Erythroblast (primary cell): ENCODE data around the gene DSC1.

Source experiments
- GATA1 ChIP-seq: IDR thresholded peaks from 2 replicates; pipeline ENCODE4 v1.6.1; 2011; ENCODE audit warnings: low read depth, mild to moderate bottlenecking, control low read depth, low read length, moderate library complexity
- POLR2A ChIP-seq: IDR thresholded peaks from 2 replicates; pipeline ENCODE4 v1.6.1; 2011; ENCODE audit warnings: mild to moderate bottlenecking, low read length

GRCh38 chr18:31112804-31113203, 49.9 kb downstream of the DSC1 start:
- TF ChIP-seq POLR2A: no peak
- TF ChIP-seq GATA1: no peak
